GM18870 (cell line): ENCODE data around the gene ZBED4.

Experiments
- ATAC-seq: cut with Tn5 transposase; IDR thresholded peaks from one replicate; pipeline ENCODE4 v1.9.1; 2021; ENCODE audit warnings: moderate library complexity; ENCODE audit not compliant: unreplicated experiment

ZBED4 gene

DNA sequence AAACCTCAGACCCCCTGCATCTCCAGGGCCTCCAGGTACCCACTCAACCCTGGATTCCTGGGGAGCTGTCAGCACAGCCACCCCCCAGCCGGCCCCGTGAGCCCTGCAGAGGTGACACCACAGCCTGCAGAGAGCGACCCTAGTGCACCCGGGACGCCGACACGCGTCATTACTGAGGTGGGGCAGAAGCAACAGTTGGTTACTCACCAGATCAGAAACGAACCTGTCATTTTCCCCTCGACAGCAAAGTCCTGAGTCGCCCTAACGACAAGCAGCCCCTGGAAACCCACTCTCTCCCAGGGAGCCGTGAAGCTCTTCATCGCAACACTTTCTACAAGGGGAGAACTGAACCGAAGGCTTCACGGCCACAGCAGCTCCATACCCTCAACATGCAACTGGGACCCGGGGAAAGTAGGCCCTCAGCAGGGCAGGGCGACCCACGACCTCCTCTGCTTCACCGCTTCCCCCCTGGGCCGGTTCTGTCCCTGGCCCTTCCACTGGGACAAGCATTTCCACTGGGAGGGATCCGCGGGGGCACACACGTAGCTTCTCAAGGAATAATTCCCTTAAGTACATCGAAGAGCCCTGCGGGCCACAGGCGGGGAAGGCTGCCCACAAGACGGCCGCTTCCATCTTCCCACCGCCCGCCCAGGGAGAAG, 27.6 kb upstream of the ZBED4 start:
- ATAC-seq = no peak

DNA sequence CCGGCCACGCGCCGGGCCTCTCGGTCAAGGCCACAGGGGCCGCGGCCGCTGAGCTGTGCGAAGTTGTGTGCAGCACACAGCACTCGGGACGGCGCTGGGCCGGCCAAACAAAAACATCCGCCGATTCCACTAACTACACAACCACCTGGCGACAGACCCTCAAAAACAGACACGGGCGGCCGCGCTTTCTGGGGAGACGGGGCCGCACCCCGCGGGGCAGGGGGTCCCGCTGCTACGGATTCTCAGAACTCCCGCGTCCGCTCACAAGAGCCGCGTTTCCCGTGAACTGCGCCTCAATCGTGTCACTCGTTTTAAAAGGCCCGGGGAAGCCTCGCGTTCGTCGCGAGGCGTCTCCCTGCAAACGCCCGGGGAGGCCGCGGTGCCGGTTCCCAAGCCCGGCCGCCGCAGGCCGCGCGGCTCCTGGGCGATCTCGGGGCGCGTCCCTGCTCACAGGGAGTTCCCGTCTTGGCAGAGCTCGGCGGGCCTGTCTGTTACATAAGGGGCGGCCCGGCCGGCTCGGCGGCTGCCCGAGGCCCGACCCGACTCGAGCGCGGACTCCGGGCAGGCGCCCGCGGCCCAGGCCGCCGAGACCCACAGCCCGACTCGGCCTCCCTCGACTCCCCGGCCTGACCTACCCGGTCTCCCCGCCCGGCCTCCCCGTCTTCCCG, 26.9 kb upstream of the ZBED4 start:
- ATAC-seq = no peak

DNA sequence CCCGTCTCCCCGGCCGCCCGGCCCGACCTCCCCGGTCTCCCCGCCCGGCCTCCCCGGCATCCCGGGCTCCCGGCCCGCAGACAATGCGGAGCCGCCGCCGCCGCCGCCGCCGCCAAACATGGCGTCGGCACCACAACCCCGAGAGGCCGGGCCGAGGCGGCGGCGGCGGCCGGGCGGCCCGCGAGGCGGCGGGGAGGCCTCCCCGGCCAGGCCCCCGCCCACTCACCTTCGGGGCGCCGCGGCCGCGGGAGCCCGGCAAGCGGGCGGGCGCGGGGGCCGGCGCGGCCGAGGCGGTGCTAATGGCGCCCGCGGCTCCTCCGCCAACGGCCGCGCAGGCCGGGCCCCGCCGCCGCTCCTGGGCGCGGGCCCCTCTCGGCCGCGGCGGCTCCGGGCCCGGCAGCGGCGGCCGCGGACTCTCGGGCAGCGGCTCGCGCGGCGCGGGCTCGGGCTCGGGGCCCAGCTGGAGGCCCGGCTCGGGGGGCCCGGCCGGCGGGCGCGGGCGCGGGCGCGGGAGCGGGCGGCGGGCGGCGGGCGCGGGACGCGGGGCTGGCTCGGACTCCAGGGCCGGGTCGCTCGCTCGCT, 26.3 kb upstream of the ZBED4 start:
- no peak for ATAC-seq

DNA sequence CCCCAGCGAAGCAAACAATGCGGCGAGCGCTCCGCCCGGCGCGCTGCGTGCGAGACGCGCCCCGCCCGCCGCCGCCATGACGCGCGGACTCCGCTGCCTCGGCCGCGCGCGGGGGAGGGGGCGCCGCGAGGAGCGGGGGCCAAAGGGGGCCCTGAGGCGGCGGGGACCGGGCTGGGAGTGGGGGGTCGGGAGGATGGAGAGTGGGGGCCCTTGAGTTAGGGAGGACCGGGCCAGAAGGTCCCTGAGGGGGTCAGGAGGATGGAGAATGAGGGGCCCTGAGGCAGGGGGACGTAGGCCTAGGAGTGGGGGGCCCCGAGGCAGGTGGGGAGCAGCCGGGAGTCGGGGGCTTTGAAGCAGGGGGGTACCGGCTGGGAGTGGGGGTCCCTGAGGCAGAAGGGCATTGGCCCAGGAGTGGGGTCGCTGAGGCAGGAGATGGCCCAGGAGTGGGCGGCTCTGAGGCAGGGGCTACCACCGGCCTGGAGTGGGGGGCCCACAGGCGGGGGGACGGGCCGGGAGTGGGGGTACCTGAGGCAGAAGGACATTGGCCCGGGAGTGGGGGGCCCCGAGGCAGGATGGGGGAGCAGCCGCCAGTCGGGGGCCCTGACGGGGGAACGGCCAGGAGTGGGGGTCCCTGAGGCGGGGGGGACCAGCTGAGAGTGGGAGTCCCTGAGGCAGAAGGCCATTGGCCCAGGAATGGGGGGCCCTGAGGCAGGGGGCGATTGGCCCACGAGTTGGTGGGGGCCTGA, 25.6 kb upstream of the ZBED4 start, which contains the start of gene BRD1:
Gene BRD1 (minus strand): TSS at position 21 of the 746 bp plus-strand sequence. CDS start 3,556 bp downstream, outside the sequence.
- no peak for ATAC-seq

DNA sequence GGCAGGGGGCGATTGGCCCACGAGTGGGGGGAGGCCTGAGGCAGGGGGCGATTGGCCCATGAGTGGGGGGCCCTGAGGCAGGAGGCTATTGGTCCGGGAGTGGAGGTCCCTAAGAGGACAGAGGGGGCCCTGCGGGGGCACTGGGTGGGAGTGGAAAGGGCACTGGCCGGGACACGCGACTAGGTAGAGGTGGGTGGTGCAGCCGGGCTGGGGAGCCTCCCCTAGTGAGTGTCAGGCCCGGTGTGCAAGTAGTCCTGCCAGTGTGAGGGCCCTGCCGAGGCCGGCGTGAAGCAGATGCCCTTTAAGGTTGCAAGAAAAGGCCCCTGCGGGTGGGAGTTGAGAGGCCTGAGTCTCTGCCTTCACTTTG, 25.1 kb upstream of the ZBED4 start:
- no peak for ATAC-seq

DNA sequence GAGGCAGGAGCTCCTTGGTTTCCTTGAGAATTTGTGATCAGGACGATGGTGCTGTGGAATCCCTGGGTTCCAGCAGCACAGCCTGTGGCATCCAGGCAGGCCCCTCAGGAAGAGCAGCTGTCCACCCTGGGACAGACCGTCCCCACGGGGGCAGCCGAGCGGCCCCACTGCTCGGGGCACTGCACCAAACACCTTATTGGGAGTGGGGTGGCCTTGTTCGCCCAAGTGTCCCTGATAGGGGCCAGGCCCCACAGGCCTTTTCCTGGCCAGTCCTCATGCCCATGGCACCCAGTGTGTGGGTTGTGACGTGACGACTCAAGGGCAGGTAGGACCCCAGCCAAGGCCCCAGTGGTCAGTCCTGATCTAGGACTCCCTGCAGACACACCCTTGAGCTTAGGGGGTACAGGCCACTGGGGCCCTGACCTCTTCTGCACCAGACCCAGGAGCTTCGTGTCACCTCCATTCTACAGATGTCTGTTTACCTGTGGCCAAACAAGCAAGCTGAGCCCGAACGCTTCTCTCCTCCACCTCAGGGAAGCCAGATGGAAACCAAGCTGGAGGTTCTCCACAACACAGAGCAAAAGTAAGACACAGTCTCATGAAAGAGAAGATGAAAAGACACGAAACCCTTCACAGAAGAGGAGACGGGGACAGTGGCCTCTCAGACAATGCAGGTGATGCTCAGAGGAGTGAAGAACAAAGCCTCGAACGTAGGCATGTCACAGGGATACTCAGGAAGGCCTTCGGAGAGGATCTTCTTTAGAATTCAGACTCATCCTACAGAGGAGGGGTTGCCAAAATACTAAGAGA, 24.4 kb upstream of the ZBED4 start:
- ATAC-seq = no peak

DNA sequence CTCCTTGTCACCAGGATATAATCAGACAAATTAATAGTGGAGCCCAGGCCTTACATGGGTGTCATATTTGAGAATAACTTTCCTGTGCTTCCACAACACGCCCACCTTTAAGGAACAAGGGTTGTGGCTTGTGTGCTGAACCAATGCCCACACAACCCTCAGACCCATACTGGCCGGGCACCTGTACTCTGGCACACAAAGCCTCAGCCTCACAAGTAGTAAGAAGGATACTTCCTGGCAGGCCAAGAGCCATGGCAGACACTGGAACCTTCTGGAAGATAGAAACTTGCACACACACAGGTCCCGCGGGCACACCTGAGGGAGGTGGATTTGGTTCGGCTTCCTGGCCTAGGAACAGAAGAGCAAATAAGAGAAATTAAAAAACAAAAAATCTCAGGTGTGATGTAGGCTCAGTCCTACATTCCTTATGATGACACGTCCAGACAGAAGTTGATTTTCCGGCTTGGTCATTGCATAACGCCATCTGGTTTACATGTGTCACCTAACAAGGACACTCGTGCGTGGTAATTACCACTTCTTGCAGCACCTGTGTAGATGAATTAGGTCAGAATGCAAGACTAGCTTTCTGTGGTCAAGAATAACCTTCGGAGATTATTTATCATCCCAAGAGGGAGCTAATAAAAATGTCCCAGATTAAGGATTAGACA, 20.2 kb upstream of the ZBED4 start:
- ATAC-seq = no peak

DNA sequence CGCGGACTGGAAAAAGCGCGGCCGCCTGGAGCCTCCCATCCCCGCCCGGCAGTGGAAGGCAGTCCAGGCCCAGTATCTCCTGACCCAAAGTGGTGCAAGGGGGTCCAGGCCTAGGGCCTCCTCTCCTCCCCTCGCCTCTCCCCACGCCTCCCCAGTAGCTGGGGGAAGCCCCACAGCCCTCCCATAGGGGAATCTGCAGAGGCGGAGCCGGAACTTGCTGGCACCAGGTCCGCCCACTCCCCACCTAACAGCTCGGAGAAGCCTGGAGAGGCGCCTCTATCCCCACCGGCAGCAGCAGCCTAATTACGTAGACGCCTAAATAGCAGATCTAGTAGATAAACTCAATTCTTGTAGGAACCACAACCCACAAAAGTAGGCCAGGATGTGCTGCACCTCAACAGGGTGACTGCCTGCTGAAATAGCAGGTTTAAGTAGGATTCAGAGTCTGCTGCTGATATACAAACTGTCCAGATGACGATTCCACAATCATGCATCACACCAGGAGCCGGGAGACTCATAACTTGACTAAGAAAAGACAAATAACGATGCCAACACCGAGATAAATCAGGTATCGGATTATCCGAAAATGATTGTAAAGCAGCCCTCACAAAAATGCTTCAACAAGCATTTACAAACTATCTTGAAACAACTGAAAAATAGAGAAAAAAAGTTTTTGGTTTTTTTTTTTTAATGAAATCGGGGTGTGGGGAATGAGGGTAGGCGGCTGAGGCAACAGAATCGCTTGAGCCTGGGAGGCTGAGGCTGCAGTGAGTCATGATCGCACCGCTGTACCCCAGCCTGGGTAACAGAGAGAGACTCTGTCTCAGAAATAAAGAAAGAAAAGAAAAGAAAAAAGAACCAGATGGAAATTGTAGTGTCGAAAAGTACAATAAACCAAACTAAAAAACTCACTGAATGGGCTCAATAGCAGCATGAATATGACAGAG, 14.6 kb upstream of the ZBED4 start:
- no peak for ATAC-seq

DNA sequence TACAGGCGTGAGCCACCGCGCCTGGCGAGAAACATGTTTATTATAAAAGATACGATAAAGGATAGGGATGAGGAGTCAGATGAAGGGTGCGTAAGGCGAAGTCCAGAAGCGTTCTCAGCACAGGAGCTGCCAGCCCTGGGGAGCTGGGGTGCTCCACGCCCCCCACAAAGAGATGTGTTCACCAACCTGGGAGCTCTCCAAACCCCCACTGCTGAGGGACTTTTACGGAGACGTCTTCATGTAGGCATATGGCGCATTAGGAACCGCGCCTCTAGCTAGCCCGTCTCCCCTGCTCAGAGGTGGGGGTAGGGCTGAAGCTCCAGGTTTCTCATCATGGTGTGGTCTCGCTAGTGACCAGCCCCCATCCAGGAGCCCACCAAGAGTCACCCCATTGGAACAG, 8.4 kb upstream of the ZBED4 start:
- ATAC-seq = no peak

DNA sequence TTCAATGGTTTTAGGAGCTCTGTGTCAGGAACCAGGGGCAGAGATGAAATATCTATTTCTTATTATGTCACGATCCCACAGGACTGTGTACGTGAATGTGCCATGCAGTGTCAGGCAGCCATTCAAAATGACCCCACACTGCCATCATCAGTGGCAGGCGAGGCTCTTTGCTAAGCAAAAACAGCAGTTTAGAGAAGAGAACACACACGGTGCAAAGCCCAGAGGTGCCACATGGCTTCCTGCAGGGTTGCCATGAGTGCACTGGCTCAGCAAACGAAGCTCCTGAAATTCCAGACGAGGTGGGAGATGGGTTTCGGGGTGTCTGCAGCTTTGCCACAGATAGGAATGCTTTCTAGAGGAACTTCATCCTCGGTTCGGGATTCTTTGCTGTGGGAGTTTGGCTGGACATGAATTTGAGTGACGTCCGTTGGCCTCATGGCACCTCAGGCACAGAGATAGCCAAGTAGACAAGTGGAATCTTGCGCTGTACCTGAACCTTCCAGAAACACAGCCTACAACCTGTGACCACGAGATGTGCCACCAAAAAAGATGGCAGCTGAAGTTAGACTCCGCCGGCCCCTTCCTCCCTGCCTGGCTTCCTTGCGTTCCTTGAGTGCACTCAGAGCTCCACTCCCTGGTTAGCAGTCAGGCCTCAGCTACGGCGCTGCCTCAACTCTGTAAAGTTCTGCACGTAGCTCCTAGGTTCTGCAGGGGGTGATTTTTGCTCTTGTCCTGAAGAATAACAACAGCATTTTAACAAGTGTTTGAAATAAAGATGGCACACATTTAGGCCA, 7.8 kb upstream of the ZBED4 start:
- no peak for ATAC-seq

DNA sequence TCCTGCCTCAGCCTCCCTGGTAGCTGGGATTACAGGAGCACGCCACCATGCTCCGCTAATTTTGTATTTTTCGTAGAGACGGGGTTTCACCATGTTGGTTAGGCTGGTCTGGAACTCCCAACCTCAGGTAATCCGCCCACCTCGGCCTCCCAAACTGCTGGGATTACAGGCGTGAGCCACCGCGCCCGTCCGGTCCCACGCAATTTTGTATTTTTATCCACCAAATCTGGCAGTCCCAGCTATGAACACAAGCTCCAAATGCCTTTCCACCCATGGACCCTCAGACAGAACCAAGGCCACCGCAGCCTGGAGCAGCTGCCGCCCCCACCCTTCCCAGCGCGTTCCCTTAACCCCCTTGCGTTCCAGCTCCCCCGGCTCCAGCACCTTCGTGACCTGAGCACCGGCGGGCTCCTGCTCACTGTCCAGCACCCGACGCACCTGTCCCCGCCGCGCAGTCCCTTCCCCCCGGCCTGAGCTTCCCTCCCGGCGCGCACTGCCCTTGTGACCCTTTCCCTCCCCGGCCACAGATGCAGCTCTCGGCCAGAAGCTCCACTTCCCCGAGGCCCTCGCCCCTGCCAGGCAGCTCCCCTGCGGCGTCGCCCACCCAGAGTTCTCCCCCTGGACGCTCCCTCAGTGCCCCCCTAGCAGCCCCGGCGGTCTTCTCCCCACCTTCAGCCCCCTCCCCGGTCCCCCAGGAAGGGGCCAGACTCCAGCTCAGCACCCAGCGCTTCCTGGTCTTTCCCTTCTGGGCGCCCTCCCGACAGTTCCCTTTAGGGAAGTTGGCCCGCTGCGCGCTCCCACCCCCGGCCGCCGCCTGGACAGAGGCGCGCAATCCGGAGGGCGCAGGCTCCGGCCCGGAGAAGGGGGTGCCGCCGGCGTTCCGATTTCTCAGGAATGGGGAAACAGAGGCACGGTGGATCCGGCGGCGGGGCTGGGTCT, 5.6 kb upstream of the ZBED4 start:
- ATAC-seq = no peak

DNA sequence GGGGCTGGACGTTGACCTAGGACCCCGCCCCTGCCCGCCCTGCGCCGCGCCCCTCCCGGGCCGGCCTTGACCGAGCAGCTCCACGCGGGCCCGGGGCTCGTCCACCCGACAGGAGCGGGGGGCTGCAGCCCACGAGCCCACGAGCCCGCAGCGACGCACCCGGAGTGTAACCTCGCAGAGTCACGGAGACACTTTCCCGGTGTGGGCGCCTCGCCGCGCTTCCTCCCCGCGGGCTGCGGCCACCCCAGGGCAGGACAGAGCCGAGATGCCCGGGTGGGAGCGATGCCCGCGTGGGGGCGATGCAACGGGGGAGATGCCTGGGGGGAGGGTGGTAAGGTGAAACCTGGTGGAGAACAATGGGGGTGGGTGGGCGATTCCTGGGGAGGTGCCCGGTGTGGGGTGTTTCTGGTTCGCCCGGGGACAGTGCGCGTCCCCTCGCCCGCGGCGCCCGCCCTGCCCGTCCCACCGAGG, 4.9 kb upstream of the ZBED4 start:
- ATAC-seq = no peak

DNA sequence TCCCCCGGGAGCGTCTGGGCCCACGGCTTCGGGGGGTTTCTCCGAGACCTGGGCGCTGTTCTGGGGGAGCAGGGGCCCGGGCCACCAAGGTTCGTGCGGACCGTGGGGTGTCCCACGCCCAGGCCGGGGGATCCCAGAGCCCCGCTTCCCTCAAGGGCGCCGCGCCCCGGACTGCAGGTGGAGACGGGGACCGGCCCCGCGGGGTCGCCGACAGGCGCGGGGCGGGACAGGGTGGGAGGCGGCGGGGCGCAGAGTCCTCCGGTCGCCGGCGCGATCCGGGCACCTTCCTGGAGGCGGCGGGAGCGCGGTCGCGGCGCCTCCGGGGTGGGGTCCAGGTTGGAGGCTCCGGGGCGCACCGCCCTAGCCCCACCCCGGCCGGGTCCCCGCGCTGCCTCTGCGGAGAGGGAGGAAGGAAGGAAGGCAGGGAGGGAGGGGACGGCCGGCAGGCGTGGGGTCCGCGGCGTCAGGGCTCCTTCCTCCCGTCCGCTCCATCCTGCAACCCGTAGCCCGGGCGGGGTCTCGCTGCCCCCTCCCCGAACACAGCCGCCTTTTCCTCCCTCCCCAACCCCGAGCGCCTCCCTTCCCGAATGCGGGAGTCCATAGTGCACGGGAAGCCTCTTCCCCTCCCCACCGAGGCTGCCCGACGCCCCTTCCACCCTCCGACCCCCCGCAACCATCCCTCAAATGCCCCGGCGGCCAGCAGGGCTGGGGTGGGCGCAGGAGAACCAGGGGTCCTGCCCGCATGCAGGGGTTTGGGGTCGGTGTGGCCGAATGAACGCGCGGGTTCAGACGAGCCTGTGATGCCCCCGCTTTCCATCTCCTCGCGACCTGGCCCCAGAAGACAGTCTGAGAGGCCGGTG, 4.3 kb upstream of the ZBED4 start:
- ATAC-seq = no peak

DNA sequence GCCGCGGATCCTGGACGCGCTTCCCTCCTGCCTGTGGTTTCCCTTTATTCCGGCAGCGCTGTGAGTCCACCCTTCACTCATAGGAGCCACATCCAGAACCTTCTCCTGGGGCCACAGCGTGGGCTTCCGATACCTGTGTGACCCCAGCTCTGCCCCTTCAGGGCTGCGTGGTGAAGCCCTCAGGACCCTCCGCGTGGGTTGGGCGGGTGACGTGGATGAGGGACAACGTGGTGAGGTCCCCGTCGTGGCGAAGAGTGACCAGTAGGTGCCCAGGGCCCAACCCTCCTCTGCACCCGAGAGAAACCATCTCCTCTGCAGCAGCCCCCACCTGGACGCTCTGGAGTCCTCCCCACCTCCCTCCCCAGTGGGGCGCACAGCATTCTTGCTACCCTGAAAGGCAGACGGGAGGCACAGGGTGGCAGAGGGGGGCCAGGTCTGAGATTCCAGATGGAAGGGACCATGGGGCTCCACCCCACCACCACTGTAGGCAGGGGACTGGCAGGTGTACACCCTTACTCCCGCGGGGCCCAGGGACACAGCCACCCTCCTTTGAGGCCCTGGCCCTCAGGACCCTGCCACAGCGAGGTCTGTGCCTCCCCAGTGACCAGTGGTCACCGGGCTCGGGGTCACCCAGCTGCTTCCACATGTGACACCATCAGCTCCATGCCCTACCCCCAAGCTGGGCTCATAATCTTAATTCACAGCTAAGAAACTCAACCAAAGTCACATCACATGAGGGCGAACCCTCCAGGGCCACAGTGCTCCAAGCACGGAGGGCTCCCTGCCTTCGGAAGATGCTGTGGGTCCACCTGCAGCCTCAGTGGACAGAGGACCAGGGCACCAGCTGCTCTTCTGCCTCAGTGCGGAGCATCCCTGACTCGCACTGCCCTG, 3.4 kb upstream of the ZBED4 start:
- no peak for ATAC-seq
